HTERT RPE-1 (cell line): ENCODE data around the gene DNM2.

Experiments
- in situ Hi-C: fragments of 300-500 bp; cut with MboI; formaldehyde crosslinking; loops from 4 replicates; pipeline ENCODE4 v1.14.3; 2020; ENCODE audit warnings: low sequenced_read_pairs

DNM2 gene

DNA sequence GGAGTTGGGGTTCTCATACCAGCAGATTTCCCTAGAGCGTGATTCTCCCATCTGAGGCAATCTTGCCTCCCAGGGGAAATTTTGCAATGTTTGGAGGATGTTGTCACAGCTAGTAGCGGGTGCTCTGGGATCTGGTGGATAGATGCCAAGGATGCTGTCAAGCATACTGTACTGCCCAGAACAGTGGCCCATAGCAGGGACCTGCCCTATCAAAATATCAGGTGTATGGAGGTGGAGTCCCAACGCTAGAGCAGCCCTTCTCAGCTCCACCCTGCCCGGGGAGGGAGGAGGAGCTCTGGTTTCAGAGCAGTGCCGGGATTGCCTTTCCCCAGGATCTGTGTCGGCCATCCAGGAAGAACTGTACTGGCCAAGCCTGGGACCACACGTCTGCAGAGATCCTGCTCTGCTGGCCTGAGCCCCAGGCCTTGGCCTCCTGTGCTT, 27.5 kb upstream of the DNM2 start:
- in situ Hi-C loops = no loop called here

- in situ Hi-C loops = no loop called here
Observed at GRCh38 chr19:10691178-10691881, 26.5 kb upstream of the DNM2 start.

GRCh38 chr19:10691883-10692282, 26.0 kb upstream of the DNM2 start:
- in situ Hi-C loops = no loop called here

GRCh38 chr19:10692673-10693264, 25.1 kb upstream of the DNM2 start:
- in situ Hi-C loops = no loop called here

DNA sequence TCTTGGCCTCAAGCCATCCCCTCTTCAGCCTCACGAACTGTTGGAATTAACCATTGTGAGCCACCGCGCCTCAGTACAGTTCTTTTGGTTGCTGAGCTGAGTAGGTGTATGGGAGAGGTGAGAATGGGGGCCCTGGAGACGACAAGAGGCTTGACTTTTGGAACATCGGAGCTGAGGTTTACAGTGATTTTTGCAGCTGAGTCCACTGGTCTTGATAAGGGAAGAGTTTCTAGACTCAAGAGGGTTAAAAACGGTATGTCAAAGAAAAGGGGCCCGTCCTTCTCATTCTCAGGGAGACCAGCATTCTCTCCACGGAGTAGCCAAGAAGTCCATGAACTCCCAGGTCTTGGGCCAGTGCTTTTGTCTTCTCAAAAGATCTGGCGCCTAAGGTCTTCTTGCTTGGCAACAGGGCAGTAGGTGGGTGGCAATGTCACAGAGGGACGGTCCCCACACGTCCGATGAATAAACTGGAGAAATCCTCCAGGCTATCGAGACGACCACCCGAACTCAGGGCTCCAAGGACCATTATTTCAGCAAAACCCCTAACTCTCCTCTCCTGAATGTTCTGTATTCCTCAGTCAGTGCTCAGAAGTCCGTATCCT, 23.1 kb upstream of the DNM2 start:
- in situ Hi-C loops = no loop called here

- in situ Hi-C loops = no loop called here
Observed at GRCh38 chr19:10695401-10696398, 22.2 kb upstream of the DNM2 start.

GRCh38 chr19:10699650-10700335, 18.1 kb upstream of the DNM2 start:
- in situ Hi-C loops = no loop called here

GRCh38 chr19:10701955-10702525, 15.8 kb upstream of the DNM2 start:
- in situ Hi-C loops = no loop called here

DNA sequence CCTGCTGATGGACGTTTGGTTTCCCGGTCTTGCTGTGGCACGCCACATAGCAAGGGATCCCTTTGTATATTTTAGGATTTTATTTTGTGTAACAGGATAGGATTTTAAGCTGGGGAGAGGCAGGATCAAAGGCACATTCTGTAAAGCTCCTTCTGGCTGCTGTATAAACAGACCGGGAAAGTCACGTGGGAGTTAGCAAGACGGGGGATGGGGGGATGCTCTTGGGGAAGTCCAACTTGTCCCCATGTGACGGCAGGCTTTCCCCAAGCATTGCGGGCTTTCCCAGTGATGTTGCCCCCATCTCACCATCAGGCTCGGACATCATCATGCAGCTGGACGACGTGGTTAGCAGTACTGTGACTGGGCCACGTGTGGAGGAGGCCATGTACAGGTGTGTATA, 10.9 kb upstream of the DNM2 start:
- in situ Hi-C loops = no loop called here

- in situ Hi-C loops = no loop called here
Observed at GRCh38 chr19:10707440-10707839, 10.4 kb upstream of the DNM2 start.

- in situ Hi-C loops = no loop called here
Observed at GRCh38 chr19:10708291-10708690, 9.6 kb upstream of the DNM2 start.

DNA sequence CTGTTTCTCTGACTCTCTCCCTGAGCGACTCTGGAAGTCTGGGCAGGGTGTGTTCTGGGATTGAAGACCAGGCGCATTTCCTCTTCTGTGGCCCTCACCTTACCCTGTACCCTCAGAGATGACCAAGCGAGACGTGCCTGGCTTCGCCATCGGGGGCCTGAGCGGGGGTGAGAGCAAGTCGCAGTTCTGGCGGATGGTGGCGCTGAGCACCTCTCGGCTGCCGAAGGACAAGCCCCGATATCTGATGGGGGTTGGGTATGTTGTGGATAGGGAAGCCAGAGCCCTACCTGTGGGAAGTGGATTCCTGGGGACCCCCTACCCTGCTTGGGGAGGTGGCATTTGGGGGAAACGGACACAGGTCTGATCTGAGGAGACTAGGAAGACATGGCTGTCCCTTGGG, 5.8 kb upstream of the DNM2 start:
- in situ Hi-C loops = no loop called here

GRCh38 chr19:10712754-10713153, 5.1 kb upstream of the DNM2 start:
- in situ Hi-C loops = no loop called here

DNA sequence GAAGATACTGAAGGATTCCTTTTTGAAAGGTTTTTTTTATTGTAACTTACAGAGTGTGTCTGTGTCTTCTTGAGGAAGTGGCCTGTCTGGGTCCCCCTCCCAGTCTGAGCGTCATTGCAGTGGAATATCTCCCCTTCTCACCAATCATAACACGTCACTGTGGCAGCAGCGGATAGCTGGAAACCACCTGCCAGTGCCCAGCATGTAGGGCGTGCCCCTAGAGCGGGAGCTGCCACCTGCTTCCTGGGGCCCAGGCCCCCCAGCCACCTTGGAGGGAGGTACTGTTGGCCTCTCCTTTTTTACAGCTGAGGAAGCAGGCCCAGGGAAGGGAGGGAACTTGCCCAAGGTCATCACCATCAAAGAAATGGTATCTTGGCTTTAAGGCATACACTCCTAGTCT, 4.6 kb upstream of the DNM2 start:
- in situ Hi-C loops = no loop called here

GRCh38 chr19:10717054-10717355, 874 bp upstream of the DNM2 start:
- in situ Hi-C loops = no loop called here

DNA sequence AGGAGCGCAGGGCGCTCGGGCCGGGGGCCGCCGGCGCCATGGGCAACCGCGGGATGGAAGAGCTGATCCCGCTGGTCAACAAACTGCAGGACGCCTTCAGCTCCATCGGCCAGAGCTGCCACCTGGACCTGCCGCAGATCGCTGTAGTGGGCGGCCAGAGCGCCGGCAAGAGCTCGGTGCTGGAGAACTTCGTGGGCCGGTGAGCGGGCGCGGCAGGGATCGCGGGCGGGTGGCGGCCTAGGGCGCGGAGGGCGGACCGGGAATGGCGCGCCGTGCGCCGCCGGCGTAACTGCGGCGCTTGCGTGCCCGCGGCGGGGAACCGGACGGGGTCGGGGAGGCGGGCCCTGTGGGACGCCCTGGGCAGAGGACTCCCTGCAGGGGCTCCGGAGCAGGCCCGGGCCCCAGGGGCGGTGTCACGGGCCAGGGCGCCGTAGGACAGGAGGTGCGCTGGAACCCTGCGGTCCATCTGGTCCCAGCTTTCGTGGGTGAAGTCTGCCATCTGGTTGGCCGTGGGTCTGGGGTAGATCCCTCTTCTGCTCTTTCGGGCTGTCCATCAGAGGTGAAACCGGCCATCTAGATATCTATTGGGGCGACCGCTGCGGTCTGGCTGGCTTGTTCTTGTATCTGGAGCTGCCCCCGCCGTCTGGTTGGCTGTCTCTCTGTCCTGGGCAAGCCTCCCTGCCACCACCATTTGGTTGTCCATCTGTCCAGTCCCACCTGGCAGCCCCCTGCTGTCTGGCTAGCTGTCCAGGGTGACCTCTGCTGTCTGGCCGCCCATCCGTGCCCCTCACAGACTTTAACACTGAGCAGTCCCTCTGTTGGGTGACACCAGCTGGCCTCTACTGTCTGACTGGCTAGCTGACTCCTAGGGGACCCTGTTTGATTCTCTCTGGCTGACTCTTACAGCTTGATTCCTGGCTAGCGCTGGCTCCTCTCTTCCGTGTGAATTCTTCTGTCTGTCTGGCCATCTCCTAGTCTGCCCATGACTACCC, 622 bp downstream of the DNM2 start:
- in situ Hi-C loops = no loop called here

DNA sequence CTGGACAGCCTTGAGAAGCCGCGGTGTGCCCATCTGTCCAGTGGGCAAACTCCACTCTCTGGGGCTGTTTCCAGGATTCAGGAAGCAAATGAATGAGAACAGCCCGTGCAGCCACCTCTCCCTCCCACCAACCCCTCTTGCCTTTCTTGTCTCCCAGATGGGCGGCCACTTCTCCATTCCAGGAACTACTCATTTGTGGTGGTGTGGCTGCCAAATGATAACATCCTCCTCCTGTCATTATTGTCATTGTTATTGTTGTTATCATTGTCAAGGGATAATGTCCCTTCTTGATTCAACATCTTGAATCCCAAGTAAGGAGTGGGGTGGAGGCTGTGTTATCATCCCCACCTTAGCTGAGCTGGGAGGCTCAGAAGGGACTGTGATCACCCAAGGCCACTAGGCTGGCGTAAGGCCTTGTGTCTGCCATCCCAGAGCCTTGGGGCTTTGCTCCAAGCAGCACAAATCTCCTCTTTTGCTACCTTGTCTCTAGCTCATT, 1.6 kb downstream of the DNM2 start:
- in situ Hi-C loops = no loop called here

DNA sequence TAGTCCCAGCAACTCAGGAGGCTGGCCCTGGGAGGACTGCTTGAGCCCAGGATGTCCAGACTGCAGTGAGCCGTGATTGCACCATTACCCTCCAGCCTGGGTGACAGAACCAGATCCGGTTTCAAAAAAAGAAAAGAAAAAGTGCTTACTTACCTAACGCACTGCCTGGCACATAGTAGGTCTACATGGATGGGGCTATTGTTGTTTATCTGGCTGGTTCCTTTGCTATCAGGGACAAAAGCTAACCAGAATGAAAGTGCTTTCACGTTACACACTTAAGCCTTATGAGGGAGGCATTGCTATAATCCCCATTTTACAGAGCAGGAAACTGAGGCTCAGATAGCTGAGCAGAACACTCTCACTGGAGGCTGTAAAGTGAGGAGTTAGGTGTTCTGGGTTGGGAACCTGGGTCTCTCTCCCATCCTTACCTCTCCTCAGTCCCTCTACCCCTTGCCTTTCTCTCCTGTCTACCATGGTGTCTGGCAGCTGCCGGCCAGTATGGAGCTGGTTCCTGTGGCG, 2.8 kb downstream of the DNM2 start:
- in situ Hi-C loops = no loop called here

GRCh38 chr19:10723591-10723990, 5.7 kb downstream of the DNM2 start:
- in situ Hi-C loops = no loop called here
